Hepatocyte (in vitro differentiated cells): ENCODE data around the gene HSPA14. TPM values are rescaled to one million over a fixed set of nuclear protein-coding genes. Genes with fewer than 3 reads are reported as not detected.

Experiments used
- DNase-seq: peaks from one replicate; pipeline ENCODE4 v3.0.0-alpha.2; 2016; ENCODE audit warnings: low spot score
- H2AFZ ChIP-seq: fragments of 200-600 bp; sonication (generic); 2 replicates; pipeline ENCODE4 v1.6.0; 2016; ENCODE audit warnings: antibody characterized with exemption, mild to moderate bottlenecking
- H3K27ac ChIP-seq: fragments of 200-600 bp; sonication (generic); 2 replicates; pipeline ENCODE4 v1.5.1; 2016; ENCODE audit warnings: mild to moderate bottlenecking
- H3K27me3 ChIP-seq: fragments of 200-600 bp; sonication (generic); 2 replicates; pipeline ENCODE4 v1.6.1; 2016
- H3K36me3 ChIP-seq: fragments of 200-600 bp; sonication (generic); replicated peaks from 2 replicates; pipeline ENCODE4 v1.5.1; 2016; ENCODE audit warnings: low read depth; ENCODE audit not compliant: insufficient read depth
- H3K4me1 ChIP-seq: fragments of 200-600 bp; sonication (generic); 2 replicates; pipeline ENCODE4 v1.5.1; 2016; ENCODE audit warnings: mild to moderate bottlenecking, moderate library complexity; ENCODE audit not compliant: insufficient read depth
- H3K4me2 ChIP-seq: fragments of 200-600 bp; sonication (generic); 2 replicates; pipeline ENCODE4 v1.6.0; 2016
- H3K4me3 ChIP-seq: fragments of 200-600 bp; sonication (generic); 2 replicates; pipeline ENCODE4 v1.5.1; 2016; ENCODE audit warnings: mild to moderate bottlenecking
- H3K79me2 ChIP-seq: fragments of 200-600 bp; sonication (generic); 2 replicates; pipeline ENCODE4 v1.6.0; 2017; ENCODE audit warnings: mild to moderate bottlenecking
- H3K9me2 ChIP-seq: fragments of 200-600 bp; sonication (generic); replicated peaks from 2 replicates; pipeline ENCODE4 v1.6.0; 2017; ENCODE audit warnings: mild to moderate bottlenecking; ENCODE audit not compliant: insufficient read depth
- H3K9me3 ChIP-seq: fragments of 200-600 bp; sonication (generic); 2 replicates; pipeline ENCODE4 v1.5.1; 2016; ENCODE audit warnings: low read depth, mild to moderate bottlenecking
- H4K20me1 ChIP-seq: fragments of 200-600 bp; sonication (generic); 2 replicates; pipeline ENCODE4 v1.6.0; 2016; ENCODE audit warnings: mild to moderate bottlenecking; ENCODE audit not compliant: insufficient read depth, poor library complexity, severe bottlenecking
- EZH2 ChIP-seq: fragments of 200-600 bp; sonication (generic); IDR thresholded peaks from 2 replicates; pipeline ENCODE4 v1.6.1; 2016; ENCODE audit warnings: antibody characterized with exemption, mild to moderate bottlenecking, borderline replicate concordance
- EZH2phosphoT487 ChIP-seq: fragments of 200-600 bp; sonication (generic); IDR thresholded peaks from one replicate; pipeline ENCODE4 v1.6.1; 2018; ENCODE audit warnings: antibody characterized with exemption, mild to moderate bottlenecking, low read depth, moderate library complexity; ENCODE audit not compliant: unreplicated experiment, severe bottlenecking
- WGBS: methylation state at CpG from one replicate; pipeline ENCODE4 v1.1.6; 2016; ENCODE audit warnings: low lambda C conversion rate; ENCODE audit errors: missing lambda C conversion rate; 5-methylcytosine and 5-hydroxymethylcytosine counted together
- polyA plus RNA-seq: library from polyadenylated mRNA; unstranded; fragments of >200 nt; fragmentation: Nextera tagmentation; extraction: Ambion mirVana; gene quantifications from 2 replicates; pipeline ENCODE4 v1.2.1, GENCODE V29; 2016
- total RNA-seq: library from RNA; depleted of rRNA; stranded (reverse); fragments of >200 nt; gene quantifications from 2 replicates; pipeline ENCODE4 v1.2.3, GENCODE V29; 2014
- TF ChIP-seq, protein P1 (sequence below): fragments of 200-600 bp; sonication (generic); IDR thresholded peaks from 2 replicates; pipeline ENCODE4 v1.5.1; 2016; ENCODE audit warnings: antibody characterized with exemption, mild to moderate bottlenecking; ENCODE audit not compliant: poor library complexity

The HSPA14 gene
- total and polyA plus RNA-seq, 2 experiments from 2014 or later, result 9.9 to 20.2 TPM

GRCh38 chr10:14820010-14820774, 17.9 kb upstream of the HSPA14 start:
- Histone ChIP-seq H3K4me1 (no peaks in the 10 kb centered on the region), H4K20me1 (no peaks in the 10 kb centered on the region), H3K4me2 (no peak overlapping the region), H3K36me3 (no peaks in the 10 kb centered on the region), H3K4me3 (no peak overlapping the region), H2AFZ (no peak overlapping the region), H3K27me3 (no peaks in the 10 kb centered on the region), H3K27ac (no peak overlapping the region), H3K9me3 (no peaks in the 10 kb centered on the region), H3K9me2 (no peaks in the 10 kb centered on the region), H3K79me2 (no peaks in the 10 kb centered on the region)
- peak; percentile 61 for DNase-seq
- WGBS, result 91% methylated on average over 10 of the region's 10 CpGs
- TF ChIP-seq EZH2, result no peak
- no peak for TF ChIP-seq EZH2phosphoT487
- TF ChIP-seq, protein P1, sequence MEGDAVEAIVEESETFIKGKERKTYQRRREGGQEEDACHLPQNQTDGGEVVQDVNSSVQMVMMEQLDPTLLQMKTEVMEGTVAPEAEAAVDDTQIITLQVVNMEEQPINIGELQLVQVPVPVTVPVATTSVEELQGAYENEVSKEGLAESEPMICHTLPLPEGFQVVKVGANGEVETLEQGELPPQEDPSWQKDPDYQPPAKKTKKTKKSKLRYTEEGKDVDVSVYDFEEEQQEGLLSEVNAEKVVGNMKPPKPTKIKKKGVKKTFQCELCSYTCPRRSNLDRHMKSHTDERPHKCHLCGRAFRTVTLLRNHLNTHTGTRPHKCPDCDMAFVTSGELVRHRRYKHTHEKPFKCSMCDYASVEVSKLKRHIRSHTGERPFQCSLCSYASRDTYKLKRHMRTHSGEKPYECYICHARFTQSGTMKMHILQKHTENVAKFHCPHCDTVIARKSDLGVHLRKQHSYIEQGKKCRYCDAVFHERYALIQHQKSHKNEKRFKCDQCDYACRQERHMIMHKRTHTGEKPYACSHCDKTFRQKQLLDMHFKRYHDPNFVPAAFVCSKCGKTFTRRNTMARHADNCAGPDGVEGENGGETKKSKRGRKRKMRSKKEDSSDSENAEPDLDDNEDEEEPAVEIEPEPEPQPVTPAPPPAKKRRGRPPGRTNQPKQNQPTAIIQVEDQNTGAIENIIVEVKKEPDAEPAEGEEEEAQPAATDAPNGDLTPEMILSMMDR, result peak; percentile 19

GRCh38 chr10:14820775-14821154, 17.3 kb upstream of the HSPA14 start:
- TF ChIP-seq EZH2phosphoT487, result no peak
- no peak for TF ChIP-seq EZH2
- TF ChIP-seq, protein P1, result no peak
- no peaks in the 10 kb centered on the region for H3K79me2 ChIP-seq
- no peaks in the 10 kb centered on the region for H3K36me3 ChIP-seq
- H4K20me1 ChIP-seq, result no peaks in the 10 kb centered on the region
- no peaks in the 10 kb centered on the region for H3K4me1 ChIP-seq
- 95% methylated on average over 5 of the region's 5 CpGs for WGBS
- no peaks in the 10 kb centered on the region for H3K9me3 ChIP-seq
- no peaks in the 10 kb centered on the region for H3K27me3 ChIP-seq
- no peak overlapping the region for H3K4me2 ChIP-seq
- H3K4me3 ChIP-seq, result no peak overlapping the region
- H2AFZ ChIP-seq, result no peak overlapping the region
- H3K9me2 ChIP-seq, result no peaks in the 10 kb centered on the region
- no peak for DNase-seq
- H3K27ac ChIP-seq, result no peak overlapping the region

DNA sequence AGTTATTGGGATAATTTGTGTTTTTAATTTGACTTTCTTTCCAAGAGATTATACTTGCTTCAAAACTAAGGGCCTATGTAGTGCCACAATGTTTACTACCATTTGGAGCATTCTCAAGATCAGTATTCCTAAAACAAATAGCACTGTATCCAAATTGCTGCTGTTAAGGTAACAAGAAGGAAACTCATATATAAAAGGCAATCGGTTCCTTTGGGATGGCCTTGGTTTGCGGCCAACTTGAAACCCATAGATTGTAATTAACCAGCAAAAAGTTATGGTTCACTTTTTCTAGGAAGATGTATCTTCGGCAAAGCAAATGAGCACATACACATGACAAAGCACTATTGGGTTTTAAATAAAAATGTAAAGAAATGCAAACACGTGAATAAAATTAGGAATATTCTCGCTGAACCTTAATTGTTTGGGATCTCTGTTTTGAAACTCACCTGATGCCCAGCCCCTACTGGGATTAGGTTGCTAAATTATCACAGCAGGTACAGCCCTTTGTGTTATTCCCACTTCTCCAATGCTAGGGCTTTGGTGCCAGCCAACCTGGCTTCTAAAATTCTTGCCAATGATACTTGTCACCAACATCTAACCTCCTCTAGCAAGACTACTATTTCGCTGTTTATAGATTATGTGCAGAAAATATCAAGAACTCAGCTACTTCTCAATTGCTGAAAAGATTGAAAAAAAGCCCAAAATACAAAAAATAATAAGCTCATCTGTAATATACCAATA, 16.3 kb upstream of the HSPA14 start:
- H3K36me3 ChIP-seq, result no peaks in the 10 kb centered on the region
- no peak overlapping the region for H2AFZ ChIP-seq
- H3K4me1 ChIP-seq, result no peaks in the 10 kb centered on the region
- no peaks in the 10 kb centered on the region for H3K79me2 ChIP-seq
- H3K4me2 ChIP-seq, result no peak overlapping the region
- WGBS, result 87% methylated on average over 6 of the region's 6 CpGs
- H4K20me1 ChIP-seq, result no peaks in the 10 kb centered on the region
- no peak overlapping the region for H3K4me3 ChIP-seq
- H3K9me2 ChIP-seq, result no peaks in the 10 kb centered on the region
- DNase-seq, result no peak
- no peaks in the 10 kb centered on the region for H3K27me3 ChIP-seq
- TF ChIP-seq EZH2 (no peak), EZH2phosphoT487 (no peak)
- TF ChIP-seq, protein P1, result no peak
- no peaks in the 10 kb centered on the region for H3K9me3 ChIP-seq
- H3K27ac ChIP-seq, result no peak overlapping the region
